ENCODE results near the gene TUNAR.

TUNAR gene

GRCh38 chr14:95896498-95897135 lies 20.0 kb downstream of the TUNAR start:
- H3K4me3 ChIP-seq (ENCODE audit: low read depth, low read length), result no peak overlapping the region
- TF ChIP-seq CTCF (IDR thresholded peaks at IDR 0.05; ENCODE audit: borderline replicate concordance, insufficient read depth, low read depth, low read length), result no peak

GRCh38 chr14:95897280-95897679 lies 20.6 kb downstream of the TUNAR start:
- no peak overlapping the region for H3K4me3 ChIP-seq (ENCODE audit: low read depth, low read length)
- no peak for TF ChIP-seq CTCF (IDR thresholded peaks at IDR 0.05; ENCODE audit: borderline replicate concordance, insufficient read depth, low read depth, low read length)

- H3K4me3 ChIP-seq (ENCODE audit: low read depth, low read length), result no peak overlapping the region
- no peak for TF ChIP-seq CTCF (IDR thresholded peaks at IDR 0.05; ENCODE audit: borderline replicate concordance, insufficient read depth, low read depth, low read length)
Measured at GRCh38 chr14:95901054-95901453, 24.4 kb downstream of the TUNAR start.

- no peak for TF ChIP-seq CTCF (IDR thresholded peaks at IDR 0.05; ENCODE audit: borderline replicate concordance, insufficient read depth, low read depth, low read length)
- no peak overlapping the region for H3K4me3 ChIP-seq (ENCODE audit: low read depth, low read length)
Measured at GRCh38 chr14:95902273-95902826, 25.7 kb downstream of the TUNAR start.

- no peak overlapping the region for H3K4me3 ChIP-seq (ENCODE audit: low read depth, low read length)
- no peak for TF ChIP-seq CTCF (IDR thresholded peaks at IDR 0.05; ENCODE audit: borderline replicate concordance, insufficient read depth, low read depth, low read length)
Measured at GRCh38 chr14:95903165-95903564, 26.5 kb downstream of the TUNAR start.

GRCh38 chr14:95903616-95904107 lies 27.0 kb downstream of the TUNAR start:
- no peak for TF ChIP-seq CTCF (IDR thresholded peaks at IDR 0.05; ENCODE audit: borderline replicate concordance, insufficient read depth, low read depth, low read length)
- no peak overlapping the region for H3K4me3 ChIP-seq (ENCODE audit: low read depth, low read length)

- no peak overlapping the region for H3K4me3 ChIP-seq (ENCODE audit: low read depth, low read length)
- TF ChIP-seq CTCF (IDR thresholded peaks at IDR 0.05; ENCODE audit: borderline replicate concordance, insufficient read depth, low read depth, low read length), result no peak
Measured at GRCh38 chr14:95906591-95906990, 30.0 kb downstream of the TUNAR start.
